K562 (cell line): ENCODE results near the gene DNASE1L3. TPM values are rescaled to one million over a fixed set of nuclear protein-coding genes. Genes with fewer than 3 reads are reported as not detected.

ENCODE experiments used
- ARHGAP35 ChIP-seq: fragments of 450-650 bp; IDR thresholded peaks from 2 replicates; pipeline ENCODE4 v1.6.1; 2018; ENCODE audit not compliant: partially characterized antibody
- BDP1 ChIP-seq: IDR thresholded peaks from 3 replicates; pipeline ENCODE4 v1.6.1; 2011; ENCODE audit not compliant: insufficient read length, insufficient read depth
- HNRNPLL ChIP-seq: fragments of 200-400 bp; formaldehyde crosslinking; IDR thresholded peaks from 2 replicates; pipeline ENCODE4 v1.6.1; 2017; ENCODE audit warnings: low read length, low read depth, mild to moderate bottlenecking; ENCODE audit not compliant: poor library complexity, severe bottlenecking
- NCOA1 ChIP-seq: fragments of 450-650 bp; IDR thresholded peaks from 2 replicates; pipeline ENCODE4 v1.6.1; 2016; ENCODE audit warnings: low read depth
- NCOA6 ChIP-seq: fragments of 450-650 bp; IDR thresholded peaks from 2 replicates; pipeline ENCODE4 v1.6.1; 2017; ENCODE audit warnings: mild to moderate bottlenecking
- NFRKB ChIP-seq: fragments of 450-650 bp; IDR thresholded peaks from 2 replicates; pipeline ENCODE4 v1.6.1; 2016; ENCODE audit warnings: low read depth
- NR3C1 ChIP-seq: sonication (generic); formaldehyde crosslinking; IDR thresholded peaks from 2 replicates; pipeline ENCODE4 v1.8.1; 2022; ENCODE audit warnings: missing genetic modification reagents
- POLR3A ChIP-seq: IDR thresholded peaks from 2 replicates; pipeline ENCODE4 v1.6.1; 2011; ENCODE audit warnings: borderline replicate concordance, mild to moderate bottlenecking, moderate library complexity; ENCODE audit not compliant: insufficient read length, insufficient read depth; ENCODE audit errors: extremely low read depth
- SMAD4 ChIP-seq: fragments of 250-450 bp; sonication (Bioruptor Pico); conservative IDR thresholded peaks from 2 replicates; pipeline ENCODE4 v1.8.0; 2021; ENCODE audit warnings: inconsistent platforms, mild to moderate bottlenecking, moderate library complexity
- STAT5A ChIP-seq: IDR thresholded peaks from 2 replicates; pipeline ENCODE4 v1.6.1; 2012; ENCODE audit warnings: low read length, inconsistent platforms, borderline replicate concordance
- TAL1 ChIP-seq: fragments of 450-650 bp; IDR thresholded peaks from 2 replicates; pipeline ENCODE4 v1.6.1; 2016; ENCODE audit warnings: mild to moderate bottlenecking
- TEAD1 ChIP-seq, 2 experiments: fragments of 450-650 bp in 1 of 2; sonication (generic) in 1 of 2; formaldehyde crosslinking; IDR thresholded peaks; 2 replicates each; pipeline versions ENCODE4 v1.4.0 to v1.8.0; 2020 to 2022; ENCODE audit warnings: mild to moderate bottlenecking in 2 of 2, missing genetic modification reagents in 1 of 2
- ZBTB7A ChIP-seq: IDR thresholded peaks from 2 replicates; pipeline ENCODE4 v1.6.1; 2011; ENCODE audit warnings: low read depth, mild to moderate bottlenecking, low read length, moderate library complexity, borderline replicate concordance; ENCODE audit not compliant: control insufficient read depth
- ZEB2 ChIP-seq: fragments of 450-650 bp; IDR thresholded peaks from 2 replicates; pipeline ENCODE4 v1.6.1; 2016
- ZKSCAN3 ChIP-seq: fragments of 250-450 bp; sonication (Bioruptor Pico); IDR thresholded peaks from 2 replicates; pipeline ENCODE4 v1.4.0; 2020
- ZKSCAN8 ChIP-seq: fragments of 200-800 bp; sonication (Bioruptor generic); IDR thresholded peaks from 2 replicates; pipeline ENCODE4 v1.6.1; 2016; ENCODE audit warnings: missing genetic modification characterization, missing compliant biosample characterization
- ZNF274 ChIP-seq: IDR thresholded peaks from 2 replicates; pipeline ENCODE4 v1.6.1; 2011; ENCODE audit warnings: low read depth, mild to moderate bottlenecking, low read length, moderate library complexity, borderline replicate concordance
- ZNF584 ChIP-seq: fragments of 200-800 bp; sonication (Bioruptor generic); IDR thresholded peaks from 2 replicates; pipeline ENCODE4 v1.6.1; 2016; ENCODE audit warnings: low read depth, mild to moderate bottlenecking, missing genetic modification characterization, missing compliant biosample characterization
- ZNF699 ChIP-seq: fragments of 250-450 bp; sonication (Bioruptor Pico); IDR thresholded peaks from 2 replicates; pipeline ENCODE4 v1.8.0; 2021; ENCODE audit warnings: mild to moderate bottlenecking, moderate library complexity; ENCODE audit not compliant: insufficient replicate concordance
- polyA plus RNA-seq, 8 experiments: library from polyadenylated mRNA; depleted of rRNA in 4 of 8; stranded (reverse) in 5 of 8; unstranded in 3 of 8; fragments of >200 nt; fragmentation: Nextera tagmentation in 2 of 8; fragmentation: Illumina TruSeq in 1 of 8; extraction: Ambion mirVana in 2 of 8; extraction: Trizol in 1 of 8; gene quantifications; 2 replicates each; pipeline versions ENCODE4 v1.2.1 to v1.2.3, GENCODE V29; 2011 to 2014; ENCODE audit warnings: inconsistent platforms in 1 of 8, missing spikeins in 1 of 8
- total RNA-seq, 7 experiments: library from RNA; depleted of rRNA in 6 of 7; stranded (reverse); fragments of >200 nt in 6 of 7; fragmentation: Illumina TruSeq in 2 of 7; extraction: Trizol in 2 of 7; gene quantifications; 2 replicates each; pipeline versions ENCODE4 v1.2.1 to v1.2.3, GENCODE V29; 2011 to 2021; ENCODE audit warnings: low replicate concordance in 1 of 7
- TF ChIP-seq, protein P1 (sequence below), 2 experiments: fragments of 200-800 bp in 1 of 2; sonication (Bioruptor generic) in 1 of 2; sonication (generic) in 1 of 2; formaldehyde crosslinking in 1 of 2; IDR thresholded peaks in 1 of 2; conservative IDR thresholded peaks in 1 of 2; 2 replicates each; pipeline versions ENCODE4 v1.5.0 to v1.6.1; 2016 to 2020; ENCODE audit warnings: missing compliant biosample characterization in 1 of 2, missing genetic modification characterization in 1 of 2, missing genetic modification reagents in 1 of 2
- TF ChIP-seq, protein P2 (sequence below): fragments of 200-800 bp; sonication (Bioruptor generic); IDR thresholded peaks from 2 replicates; pipeline ENCODE4 v1.6.1; 2017; ENCODE audit warnings: missing genetic modification characterization, missing compliant biosample characterization
- TF ChIP-seq, protein P3 (sequence below), 2 experiments: IDR thresholded peaks; 2 replicates each; pipeline ENCODE4 v1.6.1; 2012; ENCODE audit warnings: improper control_type of control experiment in 2 of 2, low read depth in 2 of 2, low read length in 2 of 2, borderline replicate concordance in 1 of 2

The DNASE1L3 gene
- total and polyA plus RNA-seq, 9 of the 15 experiments (the other 6 are each of a cell fraction or from before 2014, with no cell fraction given): 0.06 TPM; not detected in 8

DNA sequence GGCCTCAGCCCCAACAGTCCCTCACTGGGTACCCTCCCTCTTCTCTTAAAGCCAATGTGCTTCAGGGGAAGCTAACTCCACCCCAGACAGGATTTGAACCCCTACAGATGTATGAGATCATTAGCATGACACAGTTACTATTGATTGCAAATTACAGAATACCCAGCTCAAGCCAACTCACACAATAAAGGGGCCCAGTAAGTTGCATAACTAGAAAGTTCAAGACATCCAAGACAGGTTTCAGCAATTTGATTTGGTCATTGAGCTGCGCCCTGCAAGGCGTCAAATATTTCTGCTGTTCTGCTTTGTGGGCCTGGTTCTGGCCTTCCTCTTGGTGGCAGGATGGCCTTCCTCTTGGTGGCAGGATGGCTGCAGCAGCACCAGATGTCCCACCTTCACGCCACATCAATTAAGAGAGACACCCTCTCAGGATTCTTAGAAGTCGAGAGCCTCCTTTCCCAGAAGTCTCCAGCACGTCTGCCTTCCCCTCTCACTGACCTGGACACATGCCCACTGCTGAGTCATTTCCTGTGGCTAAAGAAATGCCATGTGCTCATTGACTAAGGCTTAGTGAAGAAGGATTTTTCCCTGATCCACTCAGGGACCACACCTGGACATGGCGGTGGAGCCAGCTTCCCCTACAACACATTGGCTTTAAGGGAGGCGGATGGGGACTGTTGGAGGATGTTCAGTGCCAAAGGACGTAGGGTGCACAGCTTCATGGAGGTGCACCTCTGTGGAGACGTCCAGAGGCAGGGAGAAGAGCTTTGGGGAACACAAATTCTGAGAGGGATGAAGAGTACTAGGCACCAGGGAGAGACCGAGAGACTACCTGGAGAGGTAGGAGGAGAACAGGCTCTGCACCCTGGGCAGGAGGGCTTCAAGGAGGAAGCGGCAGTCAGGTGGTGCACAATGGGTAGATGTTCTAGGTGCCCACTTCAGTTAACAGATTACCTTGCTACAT is 49.1 kb downstream of the DNASE1L3 start (continued):
- TF ChIP-seq, protein P1, sequence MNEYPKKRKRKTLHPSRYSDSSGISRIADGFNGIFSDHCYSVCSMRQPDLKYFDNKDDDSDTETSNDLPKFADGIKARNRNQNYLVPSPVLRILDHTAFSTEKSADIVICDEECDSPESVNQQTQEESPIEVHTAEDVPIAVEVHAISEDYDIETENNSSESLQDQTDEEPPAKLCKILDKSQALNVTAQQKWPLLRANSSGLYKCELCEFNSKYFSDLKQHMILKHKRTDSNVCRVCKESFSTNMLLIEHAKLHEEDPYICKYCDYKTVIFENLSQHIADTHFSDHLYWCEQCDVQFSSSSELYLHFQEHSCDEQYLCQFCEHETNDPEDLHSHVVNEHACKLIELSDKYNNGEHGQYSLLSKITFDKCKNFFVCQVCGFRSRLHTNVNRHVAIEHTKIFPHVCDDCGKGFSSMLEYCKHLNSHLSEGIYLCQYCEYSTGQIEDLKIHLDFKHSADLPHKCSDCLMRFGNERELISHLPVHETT (CRISPR knock-in tag; conservative IDR thresholded peaks at IDR 0.05 in 1 of 2, IDR thresholded peaks at IDR 0.05 in 1 of 2): 0 out of 4 replicates have a peak, but pooled peaks of 1 of the 2 experiments have one; percentile 53
- TF ChIP-seq ZKSCAN8 (CRISPR knock-in tag) (peak; percentile 70; the same call in 1 of the 2 replicates), NR3C1 (CRISPR knock-in tag) (no peak), POLR3A (no peak), NCOA1 (no peak), HNRNPLL (no peak), ARHGAP35 (no peak), TEAD1 (CRISPR knock-in tag; IDR thresholded peaks at IDR 0.05) (no peak), TAL1 (no peak), ZNF584 (CRISPR knock-in tag) (peak; percentile 85), SMAD4 (CRISPR knock-in tag) (peak; percentile 94), NCOA6 (no peak), ZNF274 (no peak), STAT5A (peak; percentile 86), ZKSCAN3 (CRISPR knock-in tag) (no peak), NFRKB (peak; percentile 91), BDP1 (no peak), ZEB2 (peak; percentile 54), ZNF699 (no peak), ZBTB7A (no peak)
- TF ChIP-seq, protein P2, sequence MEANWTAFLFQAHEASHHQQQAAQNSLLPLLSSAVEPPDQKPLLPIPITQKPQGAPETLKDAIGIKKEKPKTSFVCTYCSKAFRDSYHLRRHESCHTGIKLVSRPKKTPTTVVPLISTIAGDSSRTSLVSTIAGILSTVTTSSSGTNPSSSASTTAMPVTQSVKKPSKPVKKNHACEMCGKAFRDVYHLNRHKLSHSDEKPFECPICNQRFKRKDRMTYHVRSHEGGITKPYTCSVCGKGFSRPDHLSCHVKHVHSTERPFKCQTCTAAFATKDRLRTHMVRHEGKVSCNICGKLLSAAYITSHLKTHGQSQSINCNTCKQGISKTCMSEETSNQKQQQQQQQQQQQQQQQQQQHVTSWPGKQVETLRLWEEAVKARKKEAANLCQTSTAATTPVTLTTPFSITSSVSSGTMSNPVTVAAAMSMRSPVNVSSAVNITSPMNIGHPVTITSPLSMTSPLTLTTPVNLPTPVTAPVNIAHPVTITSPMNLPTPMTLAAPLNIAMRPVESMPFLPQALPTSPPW (CRISPR knock-in tag): 0 out of 2 replicates have a peak, but pooled peaks have one; percentile 16
- TF ChIP-seq, protein P3, sequence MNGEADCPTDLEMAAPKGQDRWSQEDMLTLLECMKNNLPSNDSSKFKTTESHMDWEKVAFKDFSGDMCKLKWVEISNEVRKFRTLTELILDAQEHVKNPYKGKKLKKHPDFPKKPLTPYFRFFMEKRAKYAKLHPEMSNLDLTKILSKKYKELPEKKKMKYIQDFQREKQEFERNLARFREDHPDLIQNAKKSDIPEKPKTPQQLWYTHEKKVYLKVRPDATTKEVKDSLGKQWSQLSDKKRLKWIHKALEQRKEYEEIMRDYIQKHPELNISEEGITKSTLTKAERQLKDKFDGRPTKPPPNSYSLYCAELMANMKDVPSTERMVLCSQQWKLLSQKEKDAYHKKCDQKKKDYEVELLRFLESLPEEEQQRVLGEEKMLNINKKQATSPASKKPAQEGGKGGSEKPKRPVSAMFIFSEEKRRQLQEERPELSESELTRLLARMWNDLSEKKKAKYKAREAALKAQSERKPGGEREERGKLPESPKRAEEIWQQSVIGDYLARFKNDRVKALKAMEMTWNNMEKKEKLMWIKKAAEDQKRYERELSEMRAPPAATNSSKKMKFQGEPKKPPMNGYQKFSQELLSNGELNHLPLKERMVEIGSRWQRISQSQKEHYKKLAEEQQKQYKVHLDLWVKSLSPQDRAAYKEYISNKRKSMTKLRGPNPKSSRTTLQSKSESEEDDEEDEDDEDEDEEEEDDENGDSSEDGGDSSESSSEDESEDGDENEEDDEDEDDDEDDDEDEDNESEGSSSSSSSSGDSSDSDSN (IDR thresholded peaks at IDR 0.05; ENCODE audit: borderline replicate concordance in 1 of 2, low read depth in 2 of 2, low read length in 2 of 2): 0 out of 4 replicates have a peak, but pooled peaks of 1 of the 2 experiments have one; percentile 18
